HL-60 (cell line): ENCODE measurements around the gene CEACAM6.

Experiments used
- DNase-seq, 2 experiments: peaks; one replicate each; pipeline ENCODE4 v3.0.0-alpha.2; 2010 to 2020; ENCODE audit warnings: low read depth in 1 of 2, low spot score in 1 of 2
- H3K27ac ChIP-seq: fragments of 250-450 bp; sonication (Bioruptor Pico); replicated peaks from 2 replicates; pipeline ENCODE4 v1.5.1; 2020; ENCODE audit warnings: mild to moderate bottlenecking, moderate library complexity
- H3K27me3 ChIP-seq: fragments of 250-450 bp; sonication (Bioruptor Pico); 2 replicates; pipeline ENCODE4 v1.5.1; 2021; ENCODE audit warnings: mild to moderate bottlenecking, moderate library complexity; ENCODE audit not compliant: insufficient read depth, poor library complexity, severe bottlenecking
- H3K4me3 ChIP-seq: replicated peaks from 2 replicates; pipeline ENCODE4 v1.5.1; 2011; ENCODE audit warnings: mild to moderate bottlenecking, control low read depth, low read length; ENCODE audit not compliant: insufficient read depth
- CTCF ChIP-seq: IDR thresholded peaks from one replicate; pipeline ENCODE4 v1.5.1; 2011; ENCODE audit warnings: low read length, control low read depth, inconsistent platforms; ENCODE audit not compliant: insufficient read depth
- GABPA ChIP-seq: IDR thresholded peaks from 2 replicates; pipeline ENCODE4 v1.6.1; 2012; ENCODE audit warnings: low read depth
- POLR2AphosphoS5 ChIP-seq: IDR thresholded peaks from 2 replicates; pipeline ENCODE4 v1.6.1; 2012; ENCODE audit warnings: low read depth
- REST ChIP-seq: IDR thresholded peaks from 2 replicates; pipeline ENCODE4 v1.6.1; 2012; ENCODE audit warnings: low read depth; ENCODE audit not compliant: insufficient replicate concordance
- SPI1 ChIP-seq: IDR thresholded peaks from 2 replicates; pipeline ENCODE4 v1.6.1; 2012; ENCODE audit warnings: low read depth, mild to moderate bottlenecking, borderline replicate concordance
- long read RNA-seq: library from polyadenylated mRNA; unstranded; transcript quantifications from one replicate; pipeline ENCODE4 v2.0.0, GENCODE V29; 2020

Gene CEACAM6
- long read RNA-seq, partial matches to known transcripts = 0 of 1 reads
- long read RNA-seq, other reads (novel, unspliced or antisense) = 0 of 1 reads

- no peak for TF ChIP-seq REST
- no peak for TF ChIP-seq CTCF
- TF ChIP-seq SPI1 = no peak
- no peak for TF ChIP-seq GABPA
- no peak for TF ChIP-seq POLR2AphosphoS5
- peak within 1 kb of the TSS; percentile 41 for H3K27ac ChIP-seq
- no peaks in the 10 kb centered on the region for H3K27me3 ChIP-seq
- H3K4me3 ChIP-seq = peak within 1 kb of the TSS; percentile 39
- peak; percentile 38 to 45 for DNase-seq
Observed at GRCh38 chr19:41755328-41755913, at the start of gene CEACAM6. CEACAM6 (plus strand) TSS chr19:41755530; CDS start chr19:41755639, 109 bp downstream.

- peak overlapping the region; percentile 41 for H3K4me3 ChIP-seq
- H3K27me3 ChIP-seq = no peaks in the 10 kb centered on the region
- DNase-seq = peak; percentile 41 to 80
- peak overlapping the region; percentile 61 for H3K27ac ChIP-seq
- TF ChIP-seq CTCF (peak; percentile 67), REST (peak; percentile 79), SPI1 (peak; percentile 43; the same call in 1 of the 2 replicates), GABPA (no peak)
Observed at GRCh38 chr19:41706741-41707501, 48.4 kb upstream of the CEACAM6 start.

GRCh38 chr19:41707502-41707812, 47.9 kb upstream of the CEACAM6 start:
- peaks cover 1% of the 10 kb centered on the region for H3K27me3 ChIP-seq
- no peak overlapping the region for H3K4me3 ChIP-seq
- DNase-seq = no peak
- TF ChIP-seq REST = no peak
- no peak overlapping the region for H3K27ac ChIP-seq
